Smooth muscle cell (in vitro differentiated cells): ENCODE data around the gene PELI2. TPM values are rescaled to one million over a fixed set of nuclear protein-coding genes. Genes with fewer than 3 reads are reported as not detected.

Experiments
- DNase-seq: peaks from one replicate; lab custom pipeline; 2025; ENCODE audit not compliant: unreplicated experiment; lab: John Stamatoyannopoulos, UW
- H2AFZ ChIP-seq: fragments of 200-600 bp; sonication (generic); 2 replicates; pipeline ENCODE4 v1.6.0; 2016; ENCODE audit warnings: antibody characterized with exemption, low read depth, mild to moderate bottlenecking
- H3F3A ChIP-seq: fragments of 200-600 bp; sonication (generic); 2 replicates; pipeline ENCODE4 v1.6.0; 2017; ENCODE audit warnings: antibody characterized with exemption, low read depth
- H3K27ac ChIP-seq: fragments of 200-600 bp; sonication (generic); 2 replicates; pipeline ENCODE4 v1.5.1; 2016; ENCODE audit warnings: low read depth, mild to moderate bottlenecking
- H3K27me3 ChIP-seq: fragments of 200-600 bp; sonication (generic); 2 replicates; pipeline ENCODE4 v1.6.1; 2016; ENCODE audit warnings: low read depth, mild to moderate bottlenecking
- H3K36me3 ChIP-seq: fragments of 200-600 bp; sonication (generic); 2 replicates; pipeline ENCODE4 v1.5.1; 2016; ENCODE audit warnings: low read depth
- H3K4me1 ChIP-seq: fragments of 200-600 bp; sonication (generic); 2 replicates; pipeline ENCODE4 v1.5.1; 2016; ENCODE audit warnings: low read depth
- H3K4me2 ChIP-seq: fragments of 200-600 bp; sonication (generic); 2 replicates; pipeline ENCODE4 v1.6.0; 2016; ENCODE audit warnings: mild to moderate bottlenecking
- H3K4me3 ChIP-seq: fragments of 200-600 bp; sonication (generic); 2 replicates; pipeline ENCODE4 v1.5.1; 2016; ENCODE audit warnings: mild to moderate bottlenecking
- H3K79me2 ChIP-seq: fragments of 200-600 bp; sonication (generic); 2 replicates; pipeline ENCODE4 v1.6.0; 2016; ENCODE audit warnings: low read depth, mild to moderate bottlenecking
- H3K9ac ChIP-seq: fragments of 200-600 bp; sonication (generic); 2 replicates; pipeline ENCODE4 v1.6.0; 2016; ENCODE audit warnings: low read depth
- H3K9me3 ChIP-seq: fragments of 200-600 bp; sonication (generic); replicated peaks from 2 replicates; pipeline ENCODE4 v1.5.1; 2016; ENCODE audit warnings: low read depth
- H4K20me1 ChIP-seq: fragments of 200-600 bp; sonication (generic); 2 replicates; pipeline ENCODE4 v1.6.0; 2016; ENCODE audit warnings: low read depth
- WGBS: methylation state at CpG from one replicate; pipeline ENCODE4 v1.1.7; 2016; ENCODE audit warnings: low lambda C conversion rate; 5-methylcytosine and 5-hydroxymethylcytosine counted together
- polyA plus RNA-seq: library from polyadenylated mRNA; unstranded; fragments of >200 nt; fragmentation: Nextera tagmentation; extraction: Ambion mirVana; gene quantifications from 2 replicates; pipeline ENCODE4 v1.2.1, GENCODE V29; 2016
- total RNA-seq: library from RNA; depleted of rRNA; stranded (reverse); fragments of >200 nt; gene quantifications from 2 replicates; pipeline ENCODE4 v1.2.3, GENCODE V29; 2014
- TF ChIP-seq, protein P1 (sequence below): fragments of 200-600 bp; sonication (generic); IDR thresholded peaks from 2 replicates; pipeline ENCODE4 v1.5.1; 2017; ENCODE audit warnings: borderline replicate concordance, mild to moderate bottlenecking, antibody characterized with exemption; ENCODE audit not compliant: insufficient read depth, poor library complexity, severe bottlenecking

The PELI2 gene
- total and polyA plus RNA-seq, 2 experiments from 2014 or later, result 4.6 to 9.1 TPM

DNA sequence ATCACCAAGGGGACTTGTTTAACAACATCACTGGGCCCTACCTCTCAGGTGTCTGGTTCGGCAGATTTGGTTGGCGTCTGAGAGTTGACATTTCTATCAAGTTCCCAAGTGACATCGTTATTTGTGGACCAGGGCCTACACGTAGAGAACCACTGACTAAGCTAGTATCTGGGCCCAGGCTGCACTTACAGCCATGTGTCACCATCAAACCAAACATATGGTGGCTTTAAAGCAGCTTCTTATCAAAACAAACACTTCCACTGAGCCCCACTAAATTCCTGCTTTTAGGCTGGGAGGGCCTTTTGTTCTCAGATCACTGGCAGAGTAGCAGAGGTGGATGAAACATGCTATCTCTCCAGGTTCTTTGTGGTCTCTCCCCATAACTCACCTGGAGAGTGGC lies 220.5 kb downstream of the PELI2 start:
- Histone ChIP-seq H4K20me1 (no peaks in the 10 kb centered on the region), H3K4me2 (no peak overlapping the region), H3K9ac (no peak overlapping the region), H3K27ac (no peak overlapping the region), H3K27me3 (no peaks in the 10 kb centered on the region), H3K36me3 (no peaks in the 10 kb centered on the region), H3K79me2 (no peaks in the 10 kb centered on the region), H3K9me3 (no peaks in the 10 kb centered on the region), H3K4me3 (no peak overlapping the region), H3F3A (peaks cover 10% of the 10 kb centered on the region), H3K4me1 (peaks cover 18% of the 10 kb centered on the region), H2AFZ (no peak overlapping the region)
- 43% methylated on average over 4 of the region's 4 CpGs for WGBS
- TF ChIP-seq, protein P1, sequence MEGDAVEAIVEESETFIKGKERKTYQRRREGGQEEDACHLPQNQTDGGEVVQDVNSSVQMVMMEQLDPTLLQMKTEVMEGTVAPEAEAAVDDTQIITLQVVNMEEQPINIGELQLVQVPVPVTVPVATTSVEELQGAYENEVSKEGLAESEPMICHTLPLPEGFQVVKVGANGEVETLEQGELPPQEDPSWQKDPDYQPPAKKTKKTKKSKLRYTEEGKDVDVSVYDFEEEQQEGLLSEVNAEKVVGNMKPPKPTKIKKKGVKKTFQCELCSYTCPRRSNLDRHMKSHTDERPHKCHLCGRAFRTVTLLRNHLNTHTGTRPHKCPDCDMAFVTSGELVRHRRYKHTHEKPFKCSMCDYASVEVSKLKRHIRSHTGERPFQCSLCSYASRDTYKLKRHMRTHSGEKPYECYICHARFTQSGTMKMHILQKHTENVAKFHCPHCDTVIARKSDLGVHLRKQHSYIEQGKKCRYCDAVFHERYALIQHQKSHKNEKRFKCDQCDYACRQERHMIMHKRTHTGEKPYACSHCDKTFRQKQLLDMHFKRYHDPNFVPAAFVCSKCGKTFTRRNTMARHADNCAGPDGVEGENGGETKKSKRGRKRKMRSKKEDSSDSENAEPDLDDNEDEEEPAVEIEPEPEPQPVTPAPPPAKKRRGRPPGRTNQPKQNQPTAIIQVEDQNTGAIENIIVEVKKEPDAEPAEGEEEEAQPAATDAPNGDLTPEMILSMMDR, result no peak
- DNase-seq, result no peak

DNA sequence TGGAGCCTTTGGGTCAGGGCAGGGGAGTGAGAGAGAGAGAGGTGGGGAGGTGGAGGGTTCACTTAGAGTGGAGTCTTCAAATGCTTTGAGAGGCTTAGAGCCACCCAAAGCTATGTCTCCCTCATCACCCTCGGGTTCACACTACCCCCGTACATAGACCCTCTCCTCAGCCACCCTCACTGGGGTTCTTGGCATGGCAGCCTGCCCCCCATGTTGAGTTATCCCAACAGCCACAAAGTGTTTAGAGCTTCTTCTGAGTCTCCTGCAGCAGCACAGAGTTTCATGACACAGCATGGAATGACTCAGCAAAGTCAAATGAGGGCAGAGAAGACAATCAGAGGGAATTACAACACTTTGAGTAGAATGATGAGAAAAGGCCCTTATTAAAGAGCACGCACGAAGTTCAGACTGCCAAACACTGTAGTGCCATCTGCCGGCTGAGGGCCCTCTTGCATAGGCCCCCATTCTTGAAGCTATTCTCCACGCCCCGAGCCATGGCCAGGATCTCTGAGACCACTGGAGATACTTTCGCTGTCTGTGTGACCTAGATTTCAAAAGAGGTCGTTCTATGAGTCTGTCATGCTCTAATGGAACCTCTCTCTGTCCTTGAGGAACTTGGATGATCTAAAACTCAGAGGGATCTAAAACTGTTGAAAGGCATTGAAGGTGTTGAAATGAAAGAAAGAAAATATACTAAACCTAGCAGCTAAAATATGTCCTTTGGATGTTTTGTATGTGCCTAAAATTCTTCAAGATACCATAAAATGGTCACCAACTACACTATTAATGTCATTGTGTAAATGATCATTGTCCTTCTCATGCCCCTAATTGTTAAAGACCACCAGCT lies 221.9 kb downstream of the PELI2 start:
- Histone ChIP-seq H3K27me3 (no peaks in the 10 kb centered on the region), H3K9ac (no peak overlapping the region), H3K27ac (no peak overlapping the region), H3K79me2 (no peaks in the 10 kb centered on the region), H2AFZ (no peak overlapping the region), H3K36me3 (no peaks in the 10 kb centered on the region), H3K4me2 (no peak overlapping the region), H3F3A (no peaks in the 10 kb centered on the region), H3K4me1 (peaks cover 6% of the 10 kb centered on the region), H3K9me3 (no peaks in the 10 kb centered on the region), H4K20me1 (no peaks in the 10 kb centered on the region), H3K4me3 (no peak overlapping the region)
- WGBS, result 43% methylated on average over 9 of the region's 9 CpGs
- TF ChIP-seq, protein P1, result peak; percentile 77
- peak; percentile 23 for DNase-seq

DNA sequence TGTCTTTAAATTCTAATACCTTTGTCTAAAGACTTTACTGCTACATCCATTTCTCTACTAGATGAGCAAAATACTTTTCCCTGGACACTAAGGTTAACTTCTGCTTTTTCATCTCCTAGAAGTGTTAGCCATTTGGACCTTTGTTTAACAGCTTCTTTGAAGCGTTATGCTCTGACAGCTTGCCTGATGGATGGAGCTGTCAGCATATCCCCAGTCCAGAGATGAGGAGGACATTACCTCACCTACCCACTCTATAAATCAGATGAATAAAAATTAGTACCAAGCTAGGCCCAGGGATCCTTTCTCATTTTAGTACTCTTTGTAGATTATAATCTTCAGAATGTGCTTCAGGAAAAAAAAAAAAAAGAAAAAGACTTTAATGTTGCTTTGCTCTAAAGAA lies 222.7 kb downstream of the PELI2 start:
- Histone ChIP-seq H3F3A (no peaks in the 10 kb centered on the region), H3K4me2 (no peak overlapping the region), H3K27me3 (no peaks in the 10 kb centered on the region), H3K79me2 (no peaks in the 10 kb centered on the region), H3K4me1 (peaks cover 4% of the 10 kb centered on the region), H2AFZ (no peak overlapping the region), H3K9ac (no peak overlapping the region), H3K27ac (no peak overlapping the region), H3K36me3 (no peaks in the 10 kb centered on the region), H3K9me3 (no peaks in the 10 kb centered on the region), H3K4me3 (no peak overlapping the region), H4K20me1 (no peaks in the 10 kb centered on the region)
- WGBS, result 79% methylated on average over 1 of the region's 1 CpG
- DNase-seq, result no peak
- TF ChIP-seq, protein P1, result no peak
